Measurements from ENCODE around the gene CEP295NL.

DNA sequence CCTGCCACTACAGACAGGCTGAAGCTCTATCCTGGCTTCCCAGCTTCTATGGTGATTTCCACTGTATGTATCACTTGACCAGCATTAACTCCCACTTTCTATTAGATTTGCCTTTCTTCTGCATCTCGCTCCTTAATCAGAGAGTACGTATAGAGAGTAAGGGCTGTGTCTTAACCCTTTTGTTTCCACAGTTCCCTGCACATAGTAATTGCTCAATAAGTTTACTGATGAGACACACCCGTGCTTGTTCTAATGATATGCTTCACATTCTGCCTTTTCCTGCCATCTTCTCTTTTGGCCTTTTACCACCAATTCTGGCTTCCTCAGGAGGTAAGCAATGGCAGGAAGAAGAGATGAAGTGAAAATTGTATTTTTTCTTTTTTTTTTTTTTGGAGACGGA lies 41.8 kb downstream of the CEP295NL start:
- TF ChIP-seq TAF1 (IDR thresholded peaks at IDR 0.05; ENCODE audit: low read depth, low read length) = no peak
- TF ChIP-seq, protein P1, sequence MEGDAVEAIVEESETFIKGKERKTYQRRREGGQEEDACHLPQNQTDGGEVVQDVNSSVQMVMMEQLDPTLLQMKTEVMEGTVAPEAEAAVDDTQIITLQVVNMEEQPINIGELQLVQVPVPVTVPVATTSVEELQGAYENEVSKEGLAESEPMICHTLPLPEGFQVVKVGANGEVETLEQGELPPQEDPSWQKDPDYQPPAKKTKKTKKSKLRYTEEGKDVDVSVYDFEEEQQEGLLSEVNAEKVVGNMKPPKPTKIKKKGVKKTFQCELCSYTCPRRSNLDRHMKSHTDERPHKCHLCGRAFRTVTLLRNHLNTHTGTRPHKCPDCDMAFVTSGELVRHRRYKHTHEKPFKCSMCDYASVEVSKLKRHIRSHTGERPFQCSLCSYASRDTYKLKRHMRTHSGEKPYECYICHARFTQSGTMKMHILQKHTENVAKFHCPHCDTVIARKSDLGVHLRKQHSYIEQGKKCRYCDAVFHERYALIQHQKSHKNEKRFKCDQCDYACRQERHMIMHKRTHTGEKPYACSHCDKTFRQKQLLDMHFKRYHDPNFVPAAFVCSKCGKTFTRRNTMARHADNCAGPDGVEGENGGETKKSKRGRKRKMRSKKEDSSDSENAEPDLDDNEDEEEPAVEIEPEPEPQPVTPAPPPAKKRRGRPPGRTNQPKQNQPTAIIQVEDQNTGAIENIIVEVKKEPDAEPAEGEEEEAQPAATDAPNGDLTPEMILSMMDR (IDR thresholded peaks at IDR 0.05; ENCODE audit: control extremely low read depth in 1 of 3, insufficient read depth in 1 of 3, low read depth in 1 of 3, low read length in 3 of 3) = no peak
- no peak for TF ChIP-seq EP300 (IDR thresholded peaks at IDR 0.05; ENCODE audit: borderline replicate concordance in 1 of 2, low read depth in 2 of 2, low read length in 2 of 2)

All from H1 (cell line).